Stimulated activated CD8-positive, alpha-beta memory T cell treated with anti-CD3 and anti-CD28 coated beads, Interleukin-7, amount 100 ng/mL, for 48 hours (primary cell): ENCODE results near the gene CEP57L1.
"Not testable (repeated sequence)": the region's sequence is repeated elsewhere in the genome, so short reads cannot be mapped to it uniquely, and the experiment has no call there.

Experiments used
- DNase-seq, 2 donors: peaks; one replicate each; pipeline ENCODE4 v3.0.0-alpha.2; 2020; ENCODE audit warnings: low read depth in 1 of 2; ENCODE audit errors: extremely low read depth in 1 of 2

CEP57L1 gene

DNA sequence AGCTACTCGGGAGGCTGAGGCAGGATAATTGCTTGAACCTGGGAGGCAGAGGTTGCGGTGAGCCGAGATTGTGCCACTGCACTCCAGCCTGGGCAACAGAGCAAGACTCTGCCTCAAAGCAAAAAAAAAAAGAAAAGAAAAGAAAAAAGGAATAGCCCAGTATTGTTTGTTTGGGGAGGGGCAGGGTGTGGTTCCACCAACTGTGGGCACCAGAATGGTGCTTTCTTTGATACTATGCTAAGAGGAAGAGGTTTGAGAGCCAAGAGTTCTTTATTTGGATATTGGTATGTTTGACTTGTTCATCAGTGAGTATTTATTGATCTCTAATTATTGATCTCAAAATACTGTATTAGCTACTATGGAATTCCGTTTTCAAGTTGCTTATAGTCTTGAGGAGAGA is 72.3 kb downstream of the CEP57L1 start:
- DNase-seq, result no peak

DNA sequence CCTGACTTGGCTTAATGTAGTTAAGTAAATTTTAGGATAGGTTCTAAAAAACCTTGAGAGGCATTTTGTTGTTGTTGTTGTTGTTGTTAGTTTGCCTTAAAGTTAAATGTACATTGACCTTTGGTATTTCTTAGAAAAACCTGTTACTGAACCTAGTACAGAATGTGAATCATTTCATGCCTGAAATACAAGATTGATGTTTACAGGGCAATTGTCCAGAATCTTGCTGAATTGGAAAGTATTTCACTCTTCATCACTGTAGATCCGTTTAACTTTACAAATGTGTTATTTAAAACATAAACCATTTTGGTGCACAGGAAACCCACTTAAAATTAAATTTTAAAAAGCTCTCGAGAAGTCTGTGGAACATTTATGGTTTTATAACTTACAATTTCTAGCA is 75.0 kb downstream of the CEP57L1 start:
- no peak for DNase-seq

DNA sequence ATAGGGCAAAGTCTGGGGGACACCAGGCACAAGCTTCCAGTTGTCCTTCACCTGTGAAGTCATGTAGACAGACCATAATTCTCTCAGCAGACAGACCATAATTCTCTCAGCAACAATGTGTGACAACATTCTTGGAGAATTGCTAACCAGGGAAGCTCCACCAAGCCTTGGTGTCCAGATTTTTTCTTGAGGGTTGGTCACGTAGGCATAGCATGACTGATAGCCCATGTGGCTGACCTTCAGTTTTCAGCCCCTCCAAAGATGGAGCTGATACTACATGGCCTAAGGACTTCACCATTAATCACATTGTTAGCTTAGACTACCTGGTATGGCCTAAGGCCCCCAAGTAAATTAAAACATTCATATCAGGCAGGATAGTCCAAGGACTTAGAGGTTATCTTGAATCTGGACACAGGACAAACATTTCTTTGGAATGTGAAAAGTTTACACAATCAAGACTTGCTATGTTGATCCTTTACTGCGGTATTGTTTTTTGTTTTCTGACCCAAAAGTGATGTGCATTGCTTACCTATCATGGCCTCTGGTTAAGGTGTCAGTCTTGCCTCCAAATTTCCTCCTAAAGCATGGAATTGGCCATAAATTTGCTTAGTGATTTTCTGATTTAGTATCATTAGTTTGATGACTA is 76.9 kb downstream of the CEP57L1 start:
- DNase-seq, result no peak

- no peak for DNase-seq
These were observed 79.6 kb downstream of the CEP57L1 start for GRCh38 chr6:109174916-109175315.

GRCh38 chr6:109178921-109179320 is 83.6 kb downstream of the CEP57L1 start:
- DNase-seq, result no peak

GRCh38 chr6:109179507-109179906 is 84.2 kb downstream of the CEP57L1 start:
- no peak for DNase-seq

GRCh38 chr6:109182578-109182977 is 87.3 kb downstream of the CEP57L1 start:
- DNase-seq, result no peak

- DNase-seq, result no peak
These were observed 87.9 kb downstream of the CEP57L1 start for GRCh38 chr6:109183109-109183650.

GRCh38 chr6:109184638-109185037 is 89.3 kb downstream of the CEP57L1 start:
- DNase-seq, result no peak

GRCh38 chr6:109186012-109186411 is 90.7 kb downstream of the CEP57L1 start:
- DNase-seq, result no peak

GRCh38 chr6:109187399-109188114 is 92.2 kb downstream of the CEP57L1 start:
- DNase-seq, result peak in 1 of 2 donors; percentile 36

DNA sequence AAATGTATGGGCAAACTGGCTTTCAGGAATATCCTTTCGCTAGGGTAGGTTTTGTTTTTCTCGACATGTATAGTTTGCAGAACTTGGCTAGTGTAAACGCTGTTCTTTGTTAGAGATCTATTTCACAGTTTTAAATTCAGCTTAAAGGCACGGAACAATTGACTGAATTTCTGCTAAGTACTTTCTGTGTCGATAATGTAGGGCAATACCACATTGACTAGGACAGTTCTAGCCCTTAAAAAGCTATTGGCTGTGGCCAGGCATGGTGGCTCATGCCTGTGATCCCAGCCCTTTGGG is 92.8 kb downstream of the CEP57L1 start:
- DNase-seq, result no peak

DNA sequence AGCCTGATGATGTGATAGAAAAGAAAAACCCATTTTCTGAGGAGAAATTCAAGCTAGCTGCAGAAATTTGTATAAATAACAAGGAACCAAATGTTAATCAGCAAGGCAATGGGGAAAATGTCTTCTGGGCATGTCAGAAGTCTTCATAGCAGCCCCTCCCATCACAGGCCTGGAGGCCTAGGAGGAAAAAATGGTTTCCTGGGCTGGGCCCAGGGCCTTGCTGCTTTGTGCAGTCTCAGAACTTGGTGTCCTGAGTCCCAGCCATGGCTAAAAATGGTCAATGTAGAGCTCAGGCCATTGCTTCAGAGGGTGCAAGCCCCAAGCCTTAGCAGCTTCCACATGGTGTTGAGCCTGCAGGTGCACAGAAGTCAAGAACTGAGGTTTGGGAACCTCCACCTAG is 96.1 kb downstream of the CEP57L1 start:
- not testable (repeated sequence) for DNase-seq

- no peak for DNase-seq
These were observed 97.6 kb downstream of the CEP57L1 start for GRCh38 chr6:109192865-109193264.

GRCh38 chr6:109194880-109195279 is 99.6 kb downstream of the CEP57L1 start:
- no peak for DNase-seq

DNA sequence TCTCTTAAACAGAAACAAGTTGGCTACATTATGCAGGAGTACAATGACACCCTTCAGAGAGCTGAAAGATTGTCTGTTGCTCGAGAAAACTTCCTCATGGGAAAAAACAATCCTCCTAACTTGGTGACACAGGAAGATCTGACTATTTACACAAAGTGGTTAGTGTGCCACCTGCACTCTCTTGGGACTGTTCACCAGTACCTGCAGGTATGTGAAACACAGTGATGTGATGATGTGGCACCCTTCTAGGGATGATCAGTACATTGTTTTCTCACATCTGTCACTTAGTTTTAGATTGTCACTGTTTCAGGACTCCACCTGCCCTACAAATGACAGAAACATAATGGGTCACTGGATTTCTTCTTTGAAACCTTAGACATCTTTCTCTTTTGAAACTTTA is 101.8 kb downstream of the CEP57L1 start:
- no peak for DNase-seq

DNA sequence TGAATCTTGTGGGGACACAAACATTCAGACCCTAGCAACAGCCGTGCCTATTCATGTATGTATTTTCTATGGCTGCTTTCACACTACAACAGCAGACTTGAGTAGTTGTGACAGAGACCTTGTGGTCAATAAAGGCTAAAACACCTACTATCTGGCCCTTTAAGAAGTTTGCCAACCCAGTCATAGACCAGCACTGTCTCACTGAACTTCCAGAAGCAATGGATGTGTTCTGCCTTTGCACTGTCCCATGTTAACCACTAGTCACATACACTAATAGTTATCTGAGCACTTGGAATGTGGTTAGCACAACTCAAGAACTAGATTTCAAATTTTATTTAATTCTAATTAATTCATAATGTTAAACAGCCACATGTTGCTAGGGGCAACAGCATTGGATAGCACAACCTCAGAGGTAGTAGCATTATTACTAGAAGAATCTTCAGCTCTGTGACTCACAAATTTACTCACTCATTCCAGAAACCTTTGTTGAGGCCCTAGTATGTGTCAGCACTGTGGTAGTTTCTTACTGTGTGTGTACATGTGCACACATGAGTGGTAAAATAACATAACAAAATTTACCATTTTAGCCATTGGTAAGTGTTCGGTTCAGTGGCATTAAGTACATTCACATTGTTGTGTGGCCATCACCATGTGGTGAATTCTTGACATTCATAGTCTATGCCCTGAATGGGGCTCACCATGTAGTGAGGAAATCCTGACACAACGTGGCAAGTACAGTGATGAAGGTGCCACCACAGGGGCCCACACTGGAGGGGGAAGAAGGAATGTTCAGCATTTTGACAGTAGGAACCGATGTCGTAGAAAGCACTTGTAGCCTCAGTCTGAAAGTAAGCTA is 107.3 kb downstream of the CEP57L1 start:
- DNase-seq, result no peak

- no peak for DNase-seq
These were observed 109.2 kb downstream of the CEP57L1 start for GRCh38 chr6:109204511-109204910.

DNA sequence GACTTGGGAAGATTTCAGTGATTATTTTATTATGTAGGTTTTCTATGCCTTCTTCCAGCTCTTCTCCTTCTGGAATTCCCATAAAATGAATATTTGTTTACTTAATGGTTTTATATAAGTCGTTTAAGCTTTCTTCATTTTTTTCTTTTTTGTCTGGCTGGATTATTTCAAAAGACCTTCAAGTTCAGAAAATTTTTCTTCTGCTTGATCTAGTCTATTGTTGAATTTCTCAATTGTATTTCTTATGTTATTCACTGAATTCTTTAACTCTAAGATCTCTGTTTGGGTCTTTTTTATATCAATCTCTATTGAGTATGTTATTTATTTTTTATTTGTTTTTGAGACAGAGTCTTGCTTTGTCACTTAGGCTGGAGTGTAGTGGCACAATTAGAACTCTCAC is 117.4 kb downstream of the CEP57L1 start:
- DNase-seq, result no peak
